ENCODE measurements around the gene SAMD14.
A peak's percentile ranks its signal among the peaks of the same experiment; 100 is the strongest.

- TF ChIP-seq CTCF (conservative IDR thresholded peaks at IDR 0.05; ENCODE audit: low read length) (no peak), EZH2phosphoT487 (IDR thresholded peaks at IDR 0.05; ENCODE audit: borderline replicate concordance, low read depth, low read length) (0 out of 2 replicates have a peak, but pooled peaks have one; percentile 4)
These were observed 1.3 kb downstream of the SAMD14 start for GRCh38 chr17:50128441-50129352.

Measured in OCI-LY7 (cell line).